ENCODE measurements around the gene RPS6KB1.
"Not testable (repeated sequence)": the region's sequence is repeated elsewhere in the genome, so short reads cannot be mapped to it uniquely, and the experiment has no call there.

Gene RPS6KB1

DNA sequence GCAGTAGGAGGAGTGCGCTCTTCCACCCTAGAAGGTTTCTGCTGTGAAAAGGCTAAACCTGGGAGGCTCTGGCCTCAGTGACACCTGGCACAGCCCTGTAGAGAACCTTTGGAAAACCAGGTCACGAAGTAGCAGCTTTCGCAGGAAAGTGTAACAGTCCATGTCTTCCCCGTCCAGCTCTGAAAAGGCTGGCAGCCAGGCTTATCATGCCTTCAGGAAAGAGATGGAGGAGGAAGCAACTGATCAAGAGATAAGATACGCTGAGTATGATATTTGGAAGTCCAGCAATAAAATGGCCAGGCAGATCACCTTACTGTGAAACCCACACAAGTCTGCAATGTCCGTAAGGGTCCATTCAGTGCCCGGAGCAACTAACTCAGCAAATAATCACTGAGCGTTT is 22.4 kb upstream of the RPS6KB1 start:
- DNase-seq (ENCODE audit: low read depth in 2 of 2), result no peak

DNA sequence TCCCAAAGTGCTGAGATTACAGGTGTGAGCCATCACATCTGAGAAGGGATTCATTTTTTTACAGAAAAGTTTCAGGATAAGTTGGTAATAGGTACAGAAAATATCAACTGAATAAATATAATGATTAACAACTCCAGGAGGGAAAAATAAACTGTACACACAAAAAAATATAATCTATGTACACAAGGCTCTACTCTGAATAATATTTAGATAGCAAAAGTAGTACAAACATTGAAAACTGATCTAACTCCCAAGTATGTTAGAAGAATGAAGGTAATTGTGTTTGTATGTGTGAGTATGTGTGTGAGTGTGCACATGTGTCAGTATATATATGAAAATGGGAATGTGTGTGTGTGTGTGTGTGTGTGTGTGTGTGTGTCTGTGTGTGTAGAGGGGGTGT is 20.6 kb upstream of the RPS6KB1 start:
- DNase-seq (ENCODE audit: low read depth in 2 of 2), result no peak

DNA sequence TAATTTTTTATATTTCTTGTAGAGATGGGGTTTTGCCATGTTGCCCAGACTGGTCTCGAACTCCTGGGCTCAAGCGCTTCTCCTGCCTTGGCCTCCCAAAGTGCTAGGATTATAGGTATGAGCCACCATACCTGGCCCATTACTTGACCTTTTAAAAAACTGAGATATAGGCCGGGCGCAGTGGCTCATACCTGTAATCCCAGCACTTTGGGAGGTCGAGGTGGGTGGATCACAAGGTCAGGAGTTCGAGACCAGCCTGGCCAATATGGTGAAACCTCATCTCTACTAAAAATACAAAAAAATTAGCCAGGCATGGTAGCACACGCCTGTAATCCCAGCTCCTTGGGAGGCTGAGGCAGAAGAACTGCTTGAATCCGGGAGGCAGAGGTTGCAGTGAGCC is 19.5 kb upstream of the RPS6KB1 start:
- not testable (repeated sequence) for DNase-seq (ENCODE audit: low read depth in 2 of 2)

- DNase-seq (ENCODE audit: low read depth in 2 of 2), result no peak
These were observed 18.5 kb upstream of the RPS6KB1 start for GRCh38 chr17:59874376-59874775.

DNA sequence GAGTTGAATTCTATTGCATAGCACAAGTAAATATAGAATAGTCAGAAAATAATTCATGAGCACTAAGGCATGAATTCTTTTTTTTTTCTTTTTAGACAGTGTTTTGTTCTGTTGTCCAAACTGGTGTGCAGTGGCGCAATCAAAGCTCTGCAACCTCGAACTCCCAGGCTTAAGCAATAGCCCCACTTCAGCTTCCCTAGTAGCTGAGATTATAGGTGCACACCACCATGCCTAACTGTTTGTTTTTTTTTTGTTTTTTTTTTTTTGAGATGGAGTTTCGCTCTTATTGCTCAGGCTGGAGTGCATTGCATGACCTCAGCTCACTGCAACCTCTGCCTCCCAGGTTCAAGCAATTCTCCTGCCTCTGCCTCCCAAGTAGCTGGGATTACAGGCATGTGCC is 16.8 kb upstream of the RPS6KB1 start:
- DNase-seq (ENCODE audit: low read depth in 2 of 2), result no peak

- no peak for DNase-seq (ENCODE audit: low read depth in 2 of 2)
These were observed 15.0 kb upstream of the RPS6KB1 start for GRCh38 chr17:59877965-59878364.

DNA sequence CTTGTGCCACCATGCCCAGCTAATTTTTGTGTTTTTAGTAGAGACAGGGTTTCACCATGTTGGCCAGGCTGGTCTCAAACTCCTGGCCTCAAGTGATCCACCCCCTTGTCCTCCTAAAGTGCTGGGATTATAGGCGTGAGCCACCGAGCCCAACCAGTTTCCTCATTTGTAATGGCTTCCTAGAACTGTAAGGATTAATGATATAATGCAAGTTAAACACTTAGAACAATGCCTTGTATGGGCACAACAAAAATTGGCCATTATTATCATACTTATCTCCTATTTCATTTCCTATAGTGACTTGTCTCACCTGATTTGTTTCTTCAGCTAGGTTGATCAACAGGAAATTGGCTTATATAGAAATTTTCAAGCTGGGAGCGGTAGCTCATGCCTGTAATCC is 14.3 kb upstream of the RPS6KB1 start:
- DNase-seq (ENCODE audit: low read depth in 2 of 2), result no peak

DNA sequence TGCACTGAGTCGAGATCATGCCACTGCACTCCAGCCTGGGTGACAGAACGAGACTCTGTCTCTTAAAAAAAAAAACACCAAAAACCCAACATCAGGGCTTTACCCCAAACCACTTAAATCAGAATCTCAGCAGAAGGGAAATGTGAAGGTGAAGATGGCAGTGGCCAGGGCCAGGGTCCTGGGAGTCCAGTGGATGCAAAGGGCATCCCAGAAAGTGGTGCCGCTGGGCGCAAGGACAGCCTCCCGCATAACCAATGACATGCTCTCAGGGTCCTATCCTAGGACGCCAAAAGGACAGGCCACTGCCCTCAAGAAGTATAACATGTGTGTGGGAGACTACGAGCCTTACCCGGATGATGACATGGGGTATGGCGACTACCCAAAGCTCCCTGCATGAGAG is 8.1 kb upstream of the RPS6KB1 start:
- DNase-seq (ENCODE audit: low read depth in 2 of 2), result no peak

- DNase-seq (ENCODE audit: low read depth in 2 of 2), result no peak
These were observed 4.7 kb upstream of the RPS6KB1 start for GRCh38 chr17:59888145-59888750.

GRCh38 chr17:59890720-59891119 is 2.2 kb upstream of the RPS6KB1 start:
- DNase-seq (ENCODE audit: low read depth in 2 of 2), result no peak

DNA sequence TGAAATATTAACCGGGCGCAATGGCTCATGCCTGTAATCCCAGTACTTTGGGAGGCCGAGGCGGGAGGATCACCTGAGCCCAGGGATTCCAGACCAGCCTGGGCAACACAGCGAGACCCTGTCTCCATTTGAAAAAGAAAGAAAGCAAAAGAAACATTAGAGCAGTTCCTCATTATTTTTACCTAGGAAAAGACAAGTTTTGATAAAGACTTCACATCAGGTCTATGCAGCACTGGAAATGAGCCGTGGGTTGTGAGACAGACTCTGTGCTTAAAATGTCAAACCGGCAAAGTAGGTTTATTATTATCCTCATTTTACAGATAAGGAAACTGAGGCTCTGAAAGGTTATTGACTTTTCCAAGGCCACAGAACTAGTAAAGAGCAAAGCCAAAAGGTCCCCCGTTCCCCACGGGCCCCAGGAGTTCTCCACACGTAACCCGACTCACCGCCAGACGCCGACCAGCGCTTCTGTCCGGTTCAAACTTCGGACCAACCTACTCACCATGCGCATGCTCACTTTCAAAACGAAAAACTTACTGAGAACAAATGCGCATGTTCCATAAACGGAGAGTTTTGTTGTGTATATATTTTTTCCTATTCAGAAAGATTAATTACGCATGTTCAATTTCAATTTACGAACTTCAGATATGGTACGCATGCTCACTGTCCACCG is 534 bp upstream of the RPS6KB1 start:
- DNase-seq (ENCODE audit: low read depth in 2 of 2), result no peak

- DNase-seq (ENCODE audit: low read depth in 2 of 2), result no peak
These were observed 767 bp downstream of the RPS6KB1 start for GRCh38 chr17:59893676-59894100.

- DNase-seq (ENCODE audit: low read depth in 2 of 2), result no peak
These were observed 4.2 kb downstream of the RPS6KB1 start for GRCh38 chr17:59897090-59897489.

- DNase-seq (ENCODE audit: low read depth in 2 of 2), result no peak
These were observed 6.2 kb downstream of the RPS6KB1 start for GRCh38 chr17:59899099-59899498.

DNA sequence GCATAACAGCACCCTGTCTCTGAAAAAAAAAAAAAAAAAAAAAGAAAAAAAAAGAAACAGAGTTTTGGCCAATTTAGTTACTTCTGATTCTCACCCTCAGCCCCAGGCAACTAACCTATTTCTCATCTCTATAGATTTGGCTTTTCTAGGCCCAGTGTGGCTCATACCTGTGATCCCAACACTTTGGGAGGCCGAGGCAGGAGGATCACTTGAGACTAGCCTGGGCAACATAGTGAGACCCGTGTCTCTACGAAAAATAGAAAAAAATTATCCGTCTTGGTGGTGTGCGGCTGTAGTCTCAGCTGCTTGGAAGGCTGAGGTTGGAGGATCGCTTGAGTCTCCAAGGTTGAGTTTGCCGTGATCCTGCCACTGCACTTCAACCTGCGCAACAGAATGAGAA is 8.7 kb downstream of the RPS6KB1 start:
- DNase-seq (ENCODE audit: low read depth in 2 of 2), result no peak

DNA sequence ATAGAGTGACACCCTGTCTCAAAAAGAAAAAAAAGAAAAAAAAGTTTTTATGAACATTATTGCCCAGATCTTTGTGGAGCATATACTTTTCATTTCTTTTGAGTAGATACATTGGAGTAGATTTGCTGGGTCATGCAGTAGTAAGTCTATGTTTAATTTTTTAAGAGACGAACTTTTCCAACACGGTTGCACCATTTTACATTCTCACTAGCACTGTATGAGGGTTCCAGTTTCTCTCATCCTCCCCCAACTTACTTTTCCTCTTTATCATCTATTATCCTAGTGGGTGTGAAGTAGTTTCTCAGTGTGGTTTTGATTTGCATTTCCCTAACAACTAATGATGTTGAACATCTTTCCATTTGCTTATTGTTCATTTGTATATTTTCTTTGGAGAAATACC is 10.5 kb downstream of the RPS6KB1 start:
- no peak for DNase-seq (ENCODE audit: low read depth in 2 of 2)

DNA sequence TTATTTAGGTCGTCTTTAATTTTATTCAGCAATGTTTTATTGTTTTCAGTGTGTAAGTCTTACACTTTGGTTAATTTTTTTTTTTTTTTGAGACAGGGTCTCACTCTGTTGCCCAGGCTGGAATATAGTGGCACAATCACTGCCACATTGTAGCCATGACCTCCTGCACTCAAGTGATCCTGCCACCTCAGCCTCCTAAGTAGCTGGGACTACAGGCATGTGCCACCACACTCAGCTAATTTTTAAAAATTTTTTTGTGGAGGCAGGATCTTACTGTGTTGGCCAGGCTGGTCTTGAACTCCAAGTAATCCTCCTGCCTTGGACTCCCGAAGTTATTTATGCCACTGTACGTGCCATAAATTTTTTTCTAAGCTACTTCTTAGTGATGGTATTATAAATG is 14.5 kb downstream of the RPS6KB1 start:
- no peak for DNase-seq (ENCODE audit: low read depth in 2 of 2)

DNA sequence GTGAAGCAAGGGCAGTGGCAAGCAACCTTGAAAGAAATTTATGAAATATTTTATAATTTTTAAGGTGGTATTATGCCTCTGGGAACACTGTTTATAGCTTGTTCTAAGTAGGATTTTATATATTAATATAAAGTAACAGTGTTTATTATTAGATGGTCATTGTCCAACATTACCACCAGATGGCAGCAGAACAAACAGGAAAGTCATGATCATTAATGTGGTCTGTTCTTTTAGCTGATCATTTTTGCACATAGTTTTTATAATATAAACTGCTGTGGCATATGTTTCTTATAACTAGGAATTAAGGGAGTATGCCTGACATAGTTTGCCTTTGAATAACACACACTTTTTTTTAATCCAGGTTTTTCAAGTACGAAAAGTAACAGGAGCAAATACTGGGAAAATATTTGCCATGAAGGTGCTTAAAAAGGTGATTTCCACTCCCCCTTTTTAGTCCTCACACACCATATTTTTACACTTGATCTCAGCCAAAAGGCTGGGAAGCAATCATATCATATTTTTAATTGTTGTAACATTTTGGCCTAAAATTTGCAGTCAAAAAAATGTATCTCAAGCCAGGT is 21.4 kb downstream of the RPS6KB1 start:
- DNase-seq (ENCODE audit: low read depth in 2 of 2), result no peak

GRCh38 chr17:59916446-59916845 is 23.5 kb downstream of the RPS6KB1 start:
- DNase-seq (ENCODE audit: low read depth in 2 of 2), result no peak

- not testable (repeated sequence) for DNase-seq (ENCODE audit: low read depth in 2 of 2)
These were observed 27.7 kb downstream of the RPS6KB1 start for GRCh38 chr17:59920637-59921036.

DNA sequence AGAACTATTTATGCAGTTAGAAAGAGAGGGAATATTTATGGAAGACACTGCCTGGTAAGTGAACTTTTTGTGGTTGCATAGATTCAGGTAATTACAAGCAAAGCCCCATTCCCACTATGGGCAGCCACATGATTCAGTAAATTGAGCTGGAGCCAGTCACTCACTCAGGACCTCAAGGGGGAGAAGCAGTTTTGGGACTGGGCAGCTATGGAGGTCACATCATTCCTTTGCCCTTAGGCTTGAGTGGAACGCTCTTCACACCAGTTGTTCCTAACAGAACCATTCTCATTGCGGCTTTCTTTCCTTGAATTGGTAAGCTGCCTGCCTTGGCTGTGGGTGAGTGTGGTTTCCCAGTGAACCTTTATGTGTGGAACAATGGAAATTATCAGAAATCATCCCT is 37.2 kb downstream of the RPS6KB1 start:
- DNase-seq (ENCODE audit: low read depth in 2 of 2), result not testable (repeated sequence)

DNA sequence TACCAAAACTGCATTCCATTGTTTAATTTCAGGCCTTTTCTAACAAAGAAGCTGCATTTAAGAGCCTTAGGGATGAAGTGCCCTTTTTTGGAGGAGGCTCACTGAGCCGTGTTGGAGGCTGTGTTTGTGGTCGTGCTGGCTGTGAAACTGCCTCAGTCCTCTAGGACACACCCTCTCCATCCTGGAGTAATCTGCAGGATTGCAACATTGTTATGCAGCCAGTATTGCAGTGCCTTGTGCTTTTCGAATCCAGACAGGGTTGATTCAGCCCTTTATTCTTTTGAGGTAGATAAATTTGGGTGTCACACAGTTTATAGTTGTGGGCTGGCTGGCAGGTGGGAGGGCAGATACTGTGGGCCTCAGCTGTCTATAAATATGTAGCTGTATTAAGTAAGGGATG is 37.8 kb downstream of the RPS6KB1 start:
- not testable (repeated sequence) for DNase-seq (ENCODE audit: low read depth in 2 of 2)

GRCh38 chr17:59933317-59933716 is 40.4 kb downstream of the RPS6KB1 start:
- not testable (repeated sequence) for DNase-seq (ENCODE audit: low read depth in 2 of 2)
